Limb (tissue), 2 donors: ENCODE results near the gene SLC4A5.

Source experiments
- DNase-seq, 2 donors: peaks; one replicate each; pipeline ENCODE4 v3.0.0-alpha.2; 2016; ENCODE audit errors: extremely low spot score in 2 of 2

Gene SLC4A5

GRCh38 chr2:74168739-74169138 lies 174.5 kb downstream of the SLC4A5 start:
- DNase-seq: no peak
